Fibroblast of lung (primary cell): Measurements from ENCODE around the gene STX7. TPM values are rescaled to one million over a fixed set of nuclear protein-coding genes. Genes with fewer than 3 reads are reported as not detected.

ENCODE experiments used
- DNase-seq, 2 donors: peaks; one replicate each; pipeline versions ENCODE4 v3.0.0 to v3.0.0-alpha.2; 2010; ENCODE audit warnings: low read depth in 2 of 2
- H2AFZ ChIP-seq: 2 replicates; pipeline ENCODE4 v1.5.1; 2012; ENCODE audit warnings: low read length, control low read depth, inconsistent platforms
- H3K27ac ChIP-seq: 2 replicates; pipeline ENCODE4 v1.5.1; 2011; ENCODE audit warnings: low read length, control low read depth; ENCODE audit not compliant: insufficient read depth
- H3K27me3 ChIP-seq: 2 replicates; pipeline ENCODE4 v1.5.1; 2011; ENCODE audit warnings: mild to moderate bottlenecking, low read length; ENCODE audit not compliant: control insufficient read depth, insufficient read depth
- H3K36me3 ChIP-seq: 2 replicates; pipeline ENCODE4 v1.5.1; 2011; ENCODE audit warnings: low read length; ENCODE audit not compliant: control insufficient read depth, insufficient read depth
- H3K4me1 ChIP-seq: 2 replicates; pipeline ENCODE4 v1.5.1; 2011; ENCODE audit warnings: low read length; ENCODE audit not compliant: control insufficient read depth, insufficient read depth; ENCODE audit errors: extremely low read depth
- H3K4me2 ChIP-seq: 2 replicates; pipeline ENCODE4 v1.5.1; 2011; ENCODE audit warnings: low read length, control low read depth; ENCODE audit not compliant: insufficient read depth; ENCODE audit errors: extremely low read depth
- H3K4me3 ChIP-seq, 4 experiments: fragments of 200-600 bp in 1 of 4; sonication (generic) in 1 of 4; replicated peaks in 1 of 4; 2 replicates each; pipeline ENCODE4 v1.5.1; 2011 to 2016; ENCODE audit warnings: low read length in 4 of 4, low read depth in 3 of 4, mild to moderate bottlenecking in 3 of 4, control low read depth in 2 of 4, inconsistent platforms in 1 of 4, mixed read lengths in 1 of 4; ENCODE audit not compliant: insufficient read depth in 1 of 4; ENCODE audit errors: control extremely low read depth in 1 of 4
- H3K79me2 ChIP-seq: 2 replicates; pipeline ENCODE4 v1.5.1; 2012; ENCODE audit warnings: mild to moderate bottlenecking, low read length, inconsistent platforms; ENCODE audit not compliant: control insufficient read depth, insufficient read depth
- H3K9ac ChIP-seq: 2 replicates; pipeline ENCODE4 v1.5.1; 2011; ENCODE audit warnings: mild to moderate bottlenecking, low read length, control low read depth; ENCODE audit not compliant: insufficient read depth
- H3K9me3 ChIP-seq: 2 replicates; pipeline ENCODE4 v1.5.1; 2012; ENCODE audit warnings: low read depth, low read length; ENCODE audit not compliant: control insufficient read depth, insufficient read depth
- H4K20me1 ChIP-seq: 2 replicates; pipeline ENCODE4 v1.5.1; 2011; ENCODE audit warnings: low read length; ENCODE audit not compliant: control insufficient read depth, insufficient read depth; ENCODE audit errors: extremely low read depth
- CTCF ChIP-seq, 2 donors: IDR thresholded peaks in 1 of 2; conservative IDR thresholded peaks in 1 of 2; 1 replicate in 1 of 2; 2 replicates in 1 of 2; pipeline ENCODE4 v1.5.1; 2011 to 2012; ENCODE audit warnings: low read length in 2 of 2, control low read depth in 1 of 2, inconsistent platforms in 1 of 2, low read depth in 1 of 2, mild to moderate bottlenecking in 1 of 2
- EZH2 ChIP-seq: IDR thresholded peaks from 2 replicates; pipeline ENCODE4 v1.5.1; 2012; ENCODE audit warnings: low read length, control low read depth, mild to moderate bottlenecking; ENCODE audit errors: missing control alignments
- polyA plus RNA-seq, 2 donors: library from polyadenylated mRNA; depleted of rRNA in 1 of 2; stranded (reverse) in 1 of 2; unstranded in 1 of 2; fragments of >200 nt; gene quantifications; 2 replicates each; pipeline ENCODE4 v1.2.1, GENCODE V29; 2011 to 2012; ENCODE audit warnings: missing spikeins in 1 of 2
- total RNA-seq: library from RNA; depleted of rRNA; stranded (reverse); fragments of >200 nt; gene quantifications from 2 replicates; pipeline ENCODE4 v1.2.1, GENCODE V29; 2014

Gene STX7
- total and polyA plus RNA-seq, 2 donors (not counting 1 experiment from before 2014, with no cell fraction given): 52.1 to 53.0 TPM

- TF ChIP-seq CTCF (conservative IDR thresholded peaks at IDR 0.05 in 1 of 2, IDR thresholded peaks at IDR 0.05 in 1 of 2; ENCODE audit: low read depth in 1 of 2, low read length in 2 of 2): peak; percentile 55 to 56
- no peak for TF ChIP-seq EZH2
- Histone ChIP-seq H3K4me2 (no peak overlapping the region), H3K27me3 (no peaks in the 10 kb centered on the region), H3K9ac (no peak overlapping the region), H2AFZ (no peak overlapping the region), H3K9me3 (no peaks in the 10 kb centered on the region), H3K36me3 (no peaks in the 10 kb centered on the region), H4K20me1 (no peaks in the 10 kb centered on the region), H3K4me1 (no peaks in the 10 kb centered on the region), H3K4me3 (no peak overlapping the region), H3K79me2 (no peaks in the 10 kb centered on the region), H3K27ac (no peak overlapping the region)
- DNase-seq: peak; percentile 54 to 82
Observed at GRCh38 chr6:132483779-132484679, 28.9 kb downstream of the STX7 start.

GRCh38 chr6:132482581-132482980, 30.3 kb downstream of the STX7 start:
- H3K9ac ChIP-seq: no peak overlapping the region
- H3K4me2 ChIP-seq: no peak overlapping the region
- no peak overlapping the region for H3K4me3 ChIP-seq
- DNase-seq: no peak
- no peak overlapping the region for H3K27ac ChIP-seq
- H2AFZ ChIP-seq: no peak overlapping the region
- peaks cover 2% of the 10 kb centered on the region for H3K79me2 ChIP-seq
- H4K20me1 ChIP-seq: no peaks in the 10 kb centered on the region
- TF ChIP-seq CTCF (conservative IDR thresholded peaks at IDR 0.05 in 1 of 2, IDR thresholded peaks at IDR 0.05 in 1 of 2; ENCODE audit: low read depth in 1 of 2, low read length in 2 of 2) (no peak), EZH2 (no peak)
- H3K36me3 ChIP-seq: no peaks in the 10 kb centered on the region
- H3K4me1 ChIP-seq: no peaks in the 10 kb centered on the region
- H3K9me3 ChIP-seq: no peaks in the 10 kb centered on the region
- no peaks in the 10 kb centered on the region for H3K27me3 ChIP-seq

GRCh38 chr6:132481189-132481588, 31.7 kb downstream of the STX7 start:
- Histone ChIP-seq H3K79me2 (peaks cover 2% of the 10 kb centered on the region), H3K9ac (no peak overlapping the region), H3K4me1 (no peaks in the 10 kb centered on the region), H3K4me2 (no peak overlapping the region), H2AFZ (no peak overlapping the region), H3K27ac (no peak overlapping the region), H4K20me1 (no peaks in the 10 kb centered on the region), H3K36me3 (no peaks in the 10 kb centered on the region), H3K27me3 (no peaks in the 10 kb centered on the region), H3K4me3 (no peak overlapping the region), H3K9me3 (no peaks in the 10 kb centered on the region)
- TF ChIP-seq CTCF (conservative IDR thresholded peaks at IDR 0.05 in 1 of 2, IDR thresholded peaks at IDR 0.05 in 1 of 2; ENCODE audit: low read depth in 1 of 2, low read length in 2 of 2) (no peak), EZH2 (no peak)
- no peak for DNase-seq
